Astrocyte (in vitro differentiated cells and primary cell): ENCODE results near the gene TRMT2B. TPM values are rescaled to one million over a fixed set of nuclear protein-coding genes. Genes with fewer than 3 reads are reported as not detected.

Experiments
- total RNA-seq: library from RNA; stranded (reverse); gene quantifications from 2 replicates; pipeline ENCODE4 v1.2.1, GENCODE V29; 2021

Gene TRMT2B
- total RNA-seq, 1 donor from 2014 or later: 8.3 TPM

Other genes starting within 250 kb of the TRMT2B start
- 14.6 and 17.8 TPM in 2 replicates for gene CSTF2, start 231.7 kb downstream of the TRMT2B start, total RNA-seq
- not detected in 2 replicates for gene NOX1, start 177.8 kb downstream of the TRMT2B start, total RNA-seq
- gene XKRX, start 123.2 kb downstream of the TRMT2B start, total RNA-seq: not detected in 2 replicates
- gene ARL13A, start 82.4 kb downstream of the TRMT2B start, total RNA-seq: not detected in 2 replicates
- gene TMEM35A, start 26.8 kb upstream of the TRMT2B start, total RNA-seq: 0.77 and 0.89 TPM in 2 replicates
- gene CENPI, start 46.1 kb upstream of the TRMT2B start, total RNA-seq: 3.1 and 5.0 TPM in 2 replicates
- gene DRP2, start 167.7 kb upstream of the TRMT2B start, total RNA-seq: 4.2 and 5.4 TPM in 2 replicates
- 0.27 and 0.29 TPM in 2 replicates for gene TAF7L, start 239.2 kb upstream of the TRMT2B start, total RNA-seq